IMR-90 (cell line): Measurements from ENCODE around the gene PCNX2. TPM values are rescaled to one million over a fixed set of nuclear protein-coding genes. Genes with fewer than 3 reads are reported as not detected.

Source experiments
- ATAC-seq: fragments of 200-7000 bp; cut with Tn5 transposase; 2 replicates; pipeline ENCODE4 v1.9.1; 2020; ENCODE audit warnings: low read depth, mild to moderate bottlenecking, moderate library complexity
- BruUV-seq: library from RNA; stranded (reverse); fragments of 400-500 nt; replicated peaks from 2 replicates; lab custom pipeline; 2021; lab: Mats Ljungman, UMichigan
- CTCF ChIA-PET: fragments of 300-600 bp; formaldehyde crosslinking; extraction: SDS; loops from one replicate; lab custom pipeline; 2021; ENCODE audit warnings: antibody characterized with exemption; lab: Yijun Ruan, JAX
- POLR2A ChIA-PET: fragments of 300-600 bp; sonication (Branson Sonifier 250); formaldehyde crosslinking; loops from one replicate; lab custom pipeline; 2022; ENCODE audit warnings: antibody characterized with exemption; ENCODE audit not compliant: unreplicated experiment; lab: Charles Lee
- DNase-seq: peaks from one replicate; pipeline ENCODE4 v3.0.0; 2013
- H2AFZ ChIP-seq: replicated peaks from 2 replicates; pipeline ENCODE3; 2013; ENCODE audit warnings: low read length, mild to moderate bottlenecking; ENCODE audit not compliant: poor library complexity
- H2AK5ac ChIP-seq: 2 replicates; pipeline ENCODE4 v1.6.1; 2013; ENCODE audit warnings: low read depth, low read length, inconsistent platforms
- H2AK9ac ChIP-seq: replicated peaks from 2 replicates; pipeline ENCODE3; 2013; ENCODE audit warnings: mild to moderate bottlenecking, low read depth, low read length, moderate library complexity; ENCODE audit not compliant: poor library complexity
- H2BK120ac ChIP-seq: 2 replicates; pipeline ENCODE4 v1.6.1; 2013; ENCODE audit warnings: low read depth, low read length, inconsistent platforms
- H2BK15ac ChIP-seq: 3 replicates; pipeline ENCODE4 v1.6.1; 2013; ENCODE audit warnings: low read depth, low read length, inconsistent platforms
- H2BK20ac ChIP-seq: 2 replicates; pipeline ENCODE4 v1.6.1; 2013; ENCODE audit warnings: low read depth, mild to moderate bottlenecking, inconsistent platforms, low read length, moderate library complexity
- H2BK5ac ChIP-seq: 2 replicates; pipeline ENCODE4 v1.6.1; 2013; ENCODE audit warnings: mild to moderate bottlenecking, low read depth, low read length, inconsistent platforms; ENCODE audit not compliant: poor library complexity, severe bottlenecking
- H3K14ac ChIP-seq: replicated peaks from 2 replicates; pipeline ENCODE4 v1.6.1; 2013; ENCODE audit warnings: low read depth, low read length, inconsistent platforms
- H3K18ac ChIP-seq: 2 replicates; pipeline ENCODE4 v1.6.1; 2013; ENCODE audit warnings: low read depth, low read length, control low read depth
- H3K23ac ChIP-seq: 2 replicates; pipeline ENCODE4 v1.6.1; 2013; ENCODE audit warnings: low read depth, low read length, inconsistent platforms
- H3K27ac ChIP-seq: 2 replicates; pipeline ENCODE4 v1.5.1; 2013; ENCODE audit warnings: mild to moderate bottlenecking, control low read depth, low read length; ENCODE audit not compliant: insufficient read depth
- H3K27me3 ChIP-seq: 2 replicates; pipeline ENCODE4 v1.6.1; 2013; ENCODE audit warnings: low read length; ENCODE audit not compliant: control insufficient read depth, insufficient read depth
- H3K36me3 ChIP-seq: 2 replicates; pipeline ENCODE4 v1.6.1; 2013; ENCODE audit warnings: low read length, mixed read lengths; ENCODE audit not compliant: control insufficient read depth, insufficient read depth
- H3K4ac ChIP-seq: 2 replicates; pipeline ENCODE4 v1.6.1; 2013; ENCODE audit warnings: low read depth, low read length, inconsistent platforms
- H3K4me1 ChIP-seq: 2 replicates; pipeline ENCODE4 v1.6.1; 2013; ENCODE audit warnings: low read length, mixed read lengths; ENCODE audit not compliant: control insufficient read depth, insufficient read depth
- H3K4me2 ChIP-seq: 2 replicates; pipeline ENCODE4 v1.6.1; 2013; ENCODE audit warnings: low read depth, mild to moderate bottlenecking, control low read depth, low read length, moderate library complexity
- H3K4me3 ChIP-seq: 2 replicates; pipeline ENCODE4 v1.5.1; 2013; ENCODE audit warnings: low read depth, mild to moderate bottlenecking, control low read depth, low read length, moderate library complexity; ENCODE audit not compliant: insufficient read depth
- H3K56ac ChIP-seq: 2 replicates; pipeline ENCODE4 v1.6.1; 2013; ENCODE audit warnings: low read length, inconsistent platforms; ENCODE audit not compliant: insufficient read depth; ENCODE audit errors: extremely low read depth
- H3K79me1 ChIP-seq, 2 experiments: 2 replicates each; pipeline ENCODE4 v1.6.1; 2013; ENCODE audit warnings: low read length in 2 of 2, inconsistent platforms in 1 of 2, low read depth in 1 of 2
- H3K9ac ChIP-seq: 2 replicates; pipeline ENCODE4 v1.6.1; 2013; ENCODE audit warnings: low read depth, low read length, control low read depth
- H3K9me1 ChIP-seq: 2 replicates; pipeline ENCODE4 v1.6.1; 2013; ENCODE audit warnings: low read length, inconsistent platforms; ENCODE audit not compliant: insufficient read depth
- H3K9me3 ChIP-seq: 2 replicates; pipeline ENCODE4 v1.6.1; 2013; ENCODE audit warnings: low read length; ENCODE audit not compliant: control insufficient read depth, insufficient read depth
- H4K20me1 ChIP-seq: 2 replicates; pipeline ENCODE4 v1.6.1; 2013; ENCODE audit warnings: low read length, inconsistent platforms; ENCODE audit not compliant: insufficient read depth
- H4K5ac ChIP-seq: 2 replicates; pipeline ENCODE4 v1.6.1; 2013; ENCODE audit warnings: mild to moderate bottlenecking, low read depth, low read length, control low read depth
- H4K8ac ChIP-seq, 2 experiments: 2 replicates each; pipeline ENCODE4 v1.6.1; 2013; ENCODE audit warnings: low read depth in 2 of 2, low read length in 2 of 2, control low read depth in 1 of 2, inconsistent platforms in 1 of 2
- H4K91ac ChIP-seq: 2 replicates; pipeline ENCODE4 v1.6.1; 2013; ENCODE audit warnings: low read depth, low read length, inconsistent platforms; ENCODE audit not compliant: insufficient read depth
- BHLHE40 ChIP-seq: fragments of 150-350 bp; IDR thresholded peaks from 2 replicates; pipeline ENCODE4 v1.6.1; 2016; ENCODE audit warnings: mild to moderate bottlenecking, low read depth, low read length
- CEBPB ChIP-seq: IDR thresholded peaks from 2 replicates; pipeline ENCODE4 v1.6.1; 2012; ENCODE audit warnings: low read depth, low read length, improper control_type of control experiment
- CHD1 ChIP-seq: IDR thresholded peaks from 2 replicates; pipeline ENCODE4 v1.6.1; 2012; ENCODE audit warnings: low read depth, low read length, improper control_type of control experiment
- CTCF ChIP-seq: conservative IDR thresholded peaks from 2 replicates; pipeline ENCODE4 v1.5.1; 2012; ENCODE audit warnings: mild to moderate bottlenecking, low read depth, low read length, improper control_type of control experiment
- ELK1 ChIP-seq: fragments of 150-350 bp; IDR thresholded peaks from 2 replicates; pipeline ENCODE4 v1.6.1; 2016; ENCODE audit warnings: low read depth, mild to moderate bottlenecking, low read length, moderate library complexity, borderline replicate concordance
- FOS ChIP-seq: fragments of 150-350 bp; IDR thresholded peaks from 2 replicates; pipeline ENCODE4 v1.6.1; 2016; ENCODE audit warnings: low read depth, low read length
- MAFK ChIP-seq: IDR thresholded peaks from 2 replicates; pipeline ENCODE4 v1.6.1; 2012; ENCODE audit warnings: low read depth, low read length, improper control_type of control experiment
- MAZ ChIP-seq: IDR thresholded peaks from 2 replicates; pipeline ENCODE4 v1.6.1; 2012; ENCODE audit warnings: low read depth, mild to moderate bottlenecking, low read length, improper control_type of control experiment, moderate library complexity, borderline replicate concordance
- MXI1 ChIP-seq: IDR thresholded peaks from 2 replicates; pipeline ENCODE4 v1.6.1; 2012; ENCODE audit warnings: low read depth, mild to moderate bottlenecking, low read length, moderate library complexity, borderline replicate concordance
- NFE2L2 ChIP-seq: fragments of 150-350 bp; IDR thresholded peaks from 2 replicates; pipeline ENCODE4 v1.6.1; 2016; ENCODE audit warnings: low read depth, mild to moderate bottlenecking, low read length
- POLR2A ChIP-seq: IDR thresholded peaks from 2 replicates; pipeline ENCODE4 v1.6.1; 2012; ENCODE audit warnings: mild to moderate bottlenecking, low read depth, low read length
- RAD21 ChIP-seq: IDR thresholded peaks from 2 replicates; pipeline ENCODE4 v1.6.1; 2012; ENCODE audit warnings: low read length, improper control_type of control experiment
- RCOR1 ChIP-seq: IDR thresholded peaks from 2 replicates; pipeline ENCODE4 v1.6.1; 2012; ENCODE audit warnings: mild to moderate bottlenecking, low read length, improper control_type of control experiment; ENCODE audit not compliant: insufficient replicate concordance
- RFX5 ChIP-seq: IDR thresholded peaks from 2 replicates; pipeline ENCODE4 v1.8.0; 2012; ENCODE audit warnings: low read depth, mild to moderate bottlenecking, low read length, moderate library complexity
- SMC3 ChIP-seq: fragments of 150-350 bp; IDR thresholded peaks from 2 replicates; pipeline ENCODE4 v1.6.1; 2016; ENCODE audit warnings: low read depth, mild to moderate bottlenecking, antibody characterized with exemption, low read length, moderate library complexity
- WGBS, 2 experiments: methylation state at CpG; one replicate each; pipeline versions ENCODE4 v1.1.5 to v1.1.7; 2013; ENCODE audit warnings: missing lambda C conversion rate in 2 of 2; ENCODE audit not compliant: insufficient read length in 1 of 2; ENCODE audit errors: extremely low coverage in 2 of 2; 5-methylcytosine and 5-hydroxymethylcytosine counted together
- dilution Hi-C: fragments of 300-500 bp; cut with HindIII; formaldehyde crosslinking; loops from one replicate; pipeline ENCODE4 v1.14.3; 2018; ENCODE audit warnings: low sequenced_read_pairs; ENCODE audit not compliant: unreplicated experiment
- in situ Hi-C: fragments of 300-500 bp; cut with MboI; formaldehyde crosslinking; loops from 3 replicates; pipeline ENCODE4 v1.14.3; 2019; ENCODE audit warnings: low sequenced_read_pairs, inconsistent platforms, mixed read lengths
- intact Hi-C: fragments of 100-400 bp; cut with micrococcal nuclease; formaldehyde crosslinking; loops from 2 replicates; pipeline ENCODE4 v1.10.0; 2022
- polyA plus RNA-seq, 3 experiments: library from polyadenylated mRNA; depleted of rRNA; stranded (reverse); fragments of >200 nt; gene quantifications; 2 replicates each; pipeline ENCODE4 v1.2.3, GENCODE V29; 2012; ENCODE audit warnings: low replicate concordance in 1 of 3
- total RNA-seq: library from RNA; depleted of rRNA; stranded (reverse); fragments of >200 nt; gene quantifications from 2 replicates; pipeline ENCODE4 v1.2.3, GENCODE V29; 2012

PCNX2 gene
- total and polyA plus RNA-seq, 2 of the 4 experiments (the other 2 are of a cell fraction), result 15.9 to 22.6 TPM

GRCh38 chr1:232993555-232993954 lies 302.0 kb downstream of the PCNX2 start:
- POLR2A ChIA-PET, result no interaction called here
- Histone ChIP-seq H2AK5ac (no peak overlapping the region), H3K4me3 (no peak overlapping the region), H3K56ac (no peak overlapping the region), H3K14ac (no peak overlapping the region), H2BK5ac (no peak overlapping the region), H2AK9ac (no peak overlapping the region), H3K4ac (no peak overlapping the region), H3K36me3 (peaks cover 16% of the 10 kb centered on the region), H3K9me3 (peaks cover 6% of the 10 kb centered on the region; the same call in 1 of the 2 replicates), H3K23ac (no peak overlapping the region), H3K27ac (no peak overlapping the region), H3K4me2 (no peak overlapping the region), H4K8ac (no peak overlapping the region), H3K27me3 (no peaks in the 10 kb centered on the region), H4K20me1 (no peaks in the 10 kb centered on the region), H3K18ac (no peak overlapping the region), H4K5ac (no peak overlapping the region), H3K9ac (no peak overlapping the region), H2BK15ac (no peak overlapping the region), H4K91ac (no peak overlapping the region), H3K4me1 (peaks cover 3% of the 10 kb centered on the region), H3K9me1 (peaks cover 6% of the 10 kb centered on the region; the same call in 1 of the 2 replicates), H2AFZ (no peak overlapping the region), H2BK20ac (no peak overlapping the region), H2BK120ac (no peak overlapping the region), H3K79me1 (no peaks in the 10 kb centered on the region)
- in situ Hi-C loops (no loop called here), intact Hi-C loops (no loop called here), dilution Hi-C loops (no loop called here)
- CTCF ChIA-PET, result no interaction called here
- WGBS, 2 experiments, result no CpG with 5 or more reads among the region's 3 CpGs
- no TSS peak for BruUV-seq
- ATAC-seq, result no peak
- TF ChIP-seq MAFK (no peak), RFX5 (no peak), RCOR1 (no peak), NFE2L2 (no peak), CTCF (no peak), POLR2A (no peak), MAZ (no peak), CEBPB (no peak), MXI1 (no peak), FOS (no peak), RAD21 (no peak), CHD1 (no peak), SMC3 (no peak), ELK1 (no peak), BHLHE40 (no peak)
- DNase-seq, result no peak
